B cell (primary cell): Measurements from ENCODE around the gene GALNT5. TPM values are rescaled to one million over a fixed set of nuclear protein-coding genes. Genes with fewer than 3 reads are reported as not detected.

Source experiments
- ATAC-seq: fragments of 200-7000 bp; cut with Tn5 transposase; one replicate; pipeline ENCODE4 v1.10.0; 2021; ENCODE audit warnings: low read depth, mild to moderate bottlenecking, moderate number of reproducible peaks, moderate library complexity
- CTCF ChIA-PET: fragments of 350-600 bp; sonication (Branson Sonifier 250); formaldehyde crosslinking; loops from one replicate; lab custom pipeline; 2021; ENCODE audit warnings: antibody characterized with exemption, inconsistent platforms; lab: Charles Lee
- POLR2A ChIA-PET: fragments of 350-600 bp; sonication (Branson Sonifier 250); formaldehyde crosslinking; loops from one replicate; lab custom pipeline; 2021; ENCODE audit warnings: antibody characterized with exemption; lab: Charles Lee
- DNase-seq: peaks from one replicate; pipeline ENCODE4 v3.0.0; 2013
- H2AFZ ChIP-seq: 2 replicates; pipeline ENCODE4 v1.6.1; 2012; ENCODE audit warnings: mild to moderate bottlenecking, low read depth, low read length; ENCODE audit not compliant: insufficient read depth, poor library complexity, severe bottlenecking
- H3K27ac ChIP-seq, 2 donors: 1 replicate in 1 of 2; 2 replicates in 1 of 2; pipeline ENCODE4 v1.5.1; 2012 to 2013; ENCODE audit warnings: low read length in 2 of 2, mild to moderate bottlenecking in 2 of 2, moderate library complexity in 1 of 2
- H3K27me3 ChIP-seq, 4 experiments: fragments of 200-600 bp in 1 of 4; sonication (generic) in 1 of 4; replicated peaks in 1 of 4; 1 replicate in 2 of 4; 2 replicates in 2 of 4; pipeline versions ENCODE4 v1.6.1 to v1.7.0; 2013 to 2016; ENCODE audit warnings: low read length in 3 of 4, mild to moderate bottlenecking in 2 of 4, mixed read lengths in 1 of 4, moderate library complexity in 1 of 4; ENCODE audit not compliant: insufficient read depth in 4 of 4, control insufficient read depth in 3 of 4; ENCODE audit errors: control extremely low read depth in 1 of 4
- H3K36me3 ChIP-seq, 2 experiments: replicated peaks in 1 of 2; 1 replicate in 1 of 2; 2 replicates in 1 of 2; pipeline versions ENCODE4 v1.6.1 to v1.7.1; 2013; ENCODE audit warnings: low read length in 1 of 2; ENCODE audit not compliant: insufficient read depth in 2 of 2, control insufficient read depth in 1 of 2; ENCODE audit errors: control extremely low read depth in 1 of 2, extremely low read depth in 1 of 2
- H3K4me1 ChIP-seq, 2 donors: fragments of 200-600 bp in 1 of 2; sonication (generic) in 1 of 2; 1 replicate in 1 of 2; 2 replicates in 1 of 2; pipeline versions ENCODE4 v1.5.1 to v1.6.1; 2013 to 2017; ENCODE audit warnings: low read length in 2 of 2; ENCODE audit not compliant: control insufficient read depth in 2 of 2, insufficient read depth in 2 of 2
- H3K4me2 ChIP-seq: replicated peaks from 2 replicates; pipeline ENCODE3; 2012; ENCODE audit warnings: mild to moderate bottlenecking, low read depth, low read length; ENCODE audit not compliant: poor library complexity, severe bottlenecking
- H3K4me3 ChIP-seq, 5 experiments: fragments of 200-600 bp in 1 of 5; sonication (generic) in 1 of 5; 1 replicate in 3 of 5; 2 replicates in 2 of 5; pipeline versions ENCODE4 v1.5.1 to v1.7.0; 2011 to 2016; ENCODE audit warnings: low read length in 4 of 5, mild to moderate bottlenecking in 4 of 5, low read depth in 2 of 5, control low read depth in 1 of 5, moderate library complexity in 1 of 5; ENCODE audit not compliant: insufficient read depth in 1 of 5; ENCODE audit errors: control extremely low read depth in 1 of 5, extremely low read depth in 1 of 5
- H3K79me2 ChIP-seq: fragments of 200-600 bp; sonication (generic); one replicate; pipeline ENCODE4 v1.6.0; 2016; ENCODE audit warnings: low read length; ENCODE audit not compliant: control insufficient read depth, insufficient read depth
- H3K9ac ChIP-seq: fragments of 200-600 bp; sonication (generic); 2 replicates; pipeline ENCODE4 v1.6.1; 2017; ENCODE audit warnings: mild to moderate bottlenecking, low read length, moderate library complexity
- H3K9me3 ChIP-seq, 3 donors: one replicate each; pipeline versions ENCODE4 v1.6.1 to v1.7.1; 2013; ENCODE audit warnings: low read length in 2 of 3; ENCODE audit not compliant: control insufficient read depth in 2 of 3, insufficient read depth in 1 of 3; ENCODE audit errors: control extremely low read depth in 1 of 3
- H4K20me1 ChIP-seq: 2 replicates; pipeline ENCODE4 v1.6.0; 2012; ENCODE audit warnings: mild to moderate bottlenecking, low read length; ENCODE audit not compliant: insufficient read depth, control insufficient read depth, poor library complexity, severe bottlenecking
- H3K27ac Mint-ChIP-seq: one replicate; pipeline ENCODE4 v1.8.0; 2021; ENCODE audit warnings: mixed read lengths
- H3K27me3 Mint-ChIP-seq: one replicate; pipeline ENCODE4 v1.8.0; 2021; ENCODE audit warnings: mixed read lengths
- H3K4me1 Mint-ChIP-seq: one replicate; pipeline ENCODE4 v1.8.0; 2021; ENCODE audit warnings: mixed read lengths
- H3K4me3 Mint-ChIP-seq: one replicate; pipeline ENCODE4 v1.8.0; 2021; ENCODE audit warnings: mixed read lengths
- H3K9me3 Mint-ChIP-seq: one replicate; pipeline ENCODE4 v1.8.0; 2022; ENCODE audit warnings: mixed read lengths; ENCODE audit not compliant: insufficient read depth
- EZH2 ChIP-seq: IDR thresholded peaks from 2 replicates; pipeline ENCODE4 v1.6.1; 2012; ENCODE audit warnings: borderline replicate concordance, low read depth, mild to moderate bottlenecking, moderate library complexity, low read length; ENCODE audit not compliant: insufficient read depth, poor library complexity, severe bottlenecking
- WGBS: methylation state at CpG from one replicate; pipeline ENCODE4 v1.1.5; 2013; ENCODE audit warnings: missing lambda C conversion rate; ENCODE audit not compliant: insufficient coverage; 5-methylcytosine and 5-hydroxymethylcytosine counted together
- intact Hi-C: fragments of 100-400 bp; cut with micrococcal nuclease; formaldehyde crosslinking; loops from one replicate; pipeline ENCODE4 v1.10.0; 2022
- polyA plus RNA-seq: library from polyadenylated mRNA; depleted of rRNA; stranded (reverse); fragments of >200 nt; gene quantifications from 2 replicates; pipeline ENCODE4 v1.2.3, GENCODE V29; 2012
- total RNA-seq, 2 donors: library from RNA; stranded (reverse); fragments of 120-200 nt in 1 of 2; gene quantifications; 1 replicate in 1 of 2; 2 replicates in 1 of 2; pipeline versions ENCODE4 v1.2.3 to v1.2.4, GENCODE V29; 2013 to 2022
- TF ChIP-seq, protein P1 (sequence below): fragments of 200-600 bp; IDR thresholded peaks from one replicate; pipeline ENCODE4 v1.8.0; 2022; ENCODE audit warnings: antibody characterized with exemption, mild to moderate bottlenecking

GALNT5 gene
- total and polyA plus RNA-seq, 2 donors (not counting 1 experiment from before 2014, with no cell fraction given) = not detected

DNA sequence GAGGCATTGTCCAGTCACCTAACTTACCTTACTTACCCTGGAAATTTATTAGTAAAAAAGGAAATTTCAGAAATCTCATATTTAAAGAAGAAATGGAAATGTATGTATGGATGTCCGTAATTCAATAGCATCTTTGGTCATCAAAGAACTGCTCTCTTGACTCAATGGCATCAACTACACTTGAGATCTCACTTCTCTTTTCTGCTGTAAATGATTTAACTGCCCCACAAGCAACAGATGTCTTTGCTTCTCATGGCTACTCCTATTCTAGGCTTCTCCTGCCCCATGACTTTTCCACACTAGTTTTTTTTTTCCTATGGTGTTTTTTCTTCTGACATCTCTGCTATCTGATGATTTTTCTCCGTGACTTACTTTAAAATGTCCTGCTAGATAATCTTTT, 102.1 kb downstream of the GALNT5 start:
- Histone ChIP-seq H3K9ac (no peak overlapping the region), H3K4me2 (no peak overlapping the region), H4K20me1 (no peaks in the 10 kb centered on the region), H3K27ac (no peak overlapping the region), H3K9me3 (peaks cover 0 to 22% (median 13%) of the 10 kb centered on the region in 3 donors), H3K36me3 (no peaks in the 10 kb centered on the region), H3K4me3 (no peak overlapping the region), H2AFZ (no peak overlapping the region), H3K4me1 (peaks cover 13 to 20% of the 10 kb centered on the region in 2 donors), H3K27me3 (no peaks in the 10 kb centered on the region), H3K79me2 (no peaks in the 10 kb centered on the region)
- peaks cover 20% of the 10 kb centered on the region for H3K4me1 Mint-ChIP-seq
- H3K27ac Mint-ChIP-seq = no peak overlapping the region
- peaks cover 5% of the 10 kb centered on the region for H3K9me3 Mint-ChIP-seq
- DNase-seq = no peak
- whole genome bisulfite sequencing = 80% methylated on average over 1 of the region's 2 CpGs
- intact Hi-C loops = no loop called here
- no peak for ATAC-seq
- H3K4me3 Mint-ChIP-seq = no peak overlapping the region
- no peak for TF ChIP-seq EZH2
- TF ChIP-seq, protein P1, sequence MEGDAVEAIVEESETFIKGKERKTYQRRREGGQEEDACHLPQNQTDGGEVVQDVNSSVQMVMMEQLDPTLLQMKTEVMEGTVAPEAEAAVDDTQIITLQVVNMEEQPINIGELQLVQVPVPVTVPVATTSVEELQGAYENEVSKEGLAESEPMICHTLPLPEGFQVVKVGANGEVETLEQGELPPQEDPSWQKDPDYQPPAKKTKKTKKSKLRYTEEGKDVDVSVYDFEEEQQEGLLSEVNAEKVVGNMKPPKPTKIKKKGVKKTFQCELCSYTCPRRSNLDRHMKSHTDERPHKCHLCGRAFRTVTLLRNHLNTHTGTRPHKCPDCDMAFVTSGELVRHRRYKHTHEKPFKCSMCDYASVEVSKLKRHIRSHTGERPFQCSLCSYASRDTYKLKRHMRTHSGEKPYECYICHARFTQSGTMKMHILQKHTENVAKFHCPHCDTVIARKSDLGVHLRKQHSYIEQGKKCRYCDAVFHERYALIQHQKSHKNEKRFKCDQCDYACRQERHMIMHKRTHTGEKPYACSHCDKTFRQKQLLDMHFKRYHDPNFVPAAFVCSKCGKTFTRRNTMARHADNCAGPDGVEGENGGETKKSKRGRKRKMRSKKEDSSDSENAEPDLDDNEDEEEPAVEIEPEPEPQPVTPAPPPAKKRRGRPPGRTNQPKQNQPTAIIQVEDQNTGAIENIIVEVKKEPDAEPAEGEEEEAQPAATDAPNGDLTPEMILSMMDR = no peak
- POLR2A ChIA-PET = no interaction called here
- CTCF ChIA-PET = no interaction called here
- H3K27me3 Mint-ChIP-seq = no peaks in the 10 kb centered on the region

DNA sequence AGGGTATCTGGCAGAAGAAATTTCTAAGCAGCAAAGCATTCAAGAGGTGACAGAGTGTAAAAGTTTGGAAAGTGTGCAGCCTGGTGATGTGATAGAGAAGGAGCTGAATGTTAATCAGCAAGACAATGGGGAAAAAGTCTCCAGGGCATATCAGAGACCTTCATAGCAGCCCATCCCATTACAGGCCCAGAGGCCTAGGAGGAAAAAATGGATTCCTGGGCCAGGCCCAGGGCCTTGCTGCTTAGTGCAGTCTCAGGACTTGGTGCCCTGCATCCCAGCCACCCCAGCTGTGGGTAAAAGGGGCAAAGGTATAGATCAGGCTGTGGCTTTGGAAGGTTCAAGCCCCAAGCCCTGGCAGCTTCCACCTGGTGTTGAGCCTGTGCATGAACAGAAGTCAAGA, 104.0 kb downstream of the GALNT5 start:
- DNase-seq = no peak
- no peak overlapping the region for H2AFZ ChIP-seq
- no peaks in the 10 kb centered on the region for H3K36me3 ChIP-seq
- ChIA-PET POLR2A (no interaction called here), CTCF (no interaction called here)
- H4K20me1 ChIP-seq = no peaks in the 10 kb centered on the region
- H3K27me3 ChIP-seq = no peaks in the 10 kb centered on the region
- H3K4me3 ChIP-seq = no peak overlapping the region
- H3K4me2 ChIP-seq = no peak overlapping the region
- intact Hi-C loops = no loop called here
- ATAC-seq = no peak
- no peak overlapping the region for H3K9ac ChIP-seq
- peaks cover 24% of the 10 kb centered on the region for H3K4me1 Mint-ChIP-seq
- H3K27me3 Mint-ChIP-seq = no peaks in the 10 kb centered on the region
- H3K4me1 ChIP-seq = peaks cover 13 to 22% of the 10 kb centered on the region in 2 donors
- H3K9me3 ChIP-seq = peaks cover 1 to 22% (median 13%) of the 10 kb centered on the region in 3 donors
- H3K27ac Mint-ChIP-seq = no peak overlapping the region
- peaks cover 8% of the 10 kb centered on the region for H3K9me3 Mint-ChIP-seq
- H3K79me2 ChIP-seq = no peaks in the 10 kb centered on the region
- H3K27ac ChIP-seq = no peak overlapping the region
- TF ChIP-seq, protein P1 = no peak
- TF ChIP-seq EZH2 = no peak
- no peak overlapping the region for H3K4me3 Mint-ChIP-seq
